GM12865 (cell line): ENCODE data around the gene CDH4.

Experiments used
- DNase-seq: peaks from one replicate; pipeline ENCODE4 v3.0.0; 2010; ENCODE audit warnings: low read depth
- H3K4me3 ChIP-seq: 2 replicates; pipeline ENCODE4 v1.5.1; 2011; ENCODE audit warnings: mild to moderate bottlenecking, low read depth, low read length, control low read depth
- CTCF ChIP-seq: IDR thresholded peaks from 2 replicates; pipeline ENCODE4 v1.5.1; 2011; ENCODE audit warnings: low read length, control low read depth, low read depth, inconsistent platforms; ENCODE audit not compliant: insufficient read depth; ENCODE audit errors: missing control alignments

CDH4 gene

GRCh38 chr20:61691978-61692377, 439.9 kb downstream of the CDH4 start:
- no peak for TF ChIP-seq CTCF
- no peak overlapping the region for H3K4me3 ChIP-seq
- no peak for DNase-seq

- DNase-seq = no peak
Observed at GRCh38 chr20:61692479-61692878, 440.4 kb downstream of the CDH4 start.

GRCh38 chr20:61693055-61693600, 441.1 kb downstream of the CDH4 start:
- no peak for DNase-seq
- no peak overlapping the region for H3K4me3 ChIP-seq
- no peak for TF ChIP-seq CTCF

More at GRCh38 chr20:61692479-61692878, 440.4 kb downstream of the CDH4 start:
- no peak overlapping the region for H3K4me3 ChIP-seq
- no peak for TF ChIP-seq CTCF

- no peak for DNase-seq
- H3K4me3 ChIP-seq = no peak overlapping the region
- TF ChIP-seq CTCF = no peak
Observed at GRCh38 chr20:61694682-61695081, 442.6 kb downstream of the CDH4 start.

- TF ChIP-seq CTCF = no peak
- no peak for DNase-seq
Observed at GRCh38 chr20:61695741-61696140, 443.7 kb downstream of the CDH4 start.

GRCh38 chr20:61696181-61696735, 444.2 kb downstream of the CDH4 start:
- H3K4me3 ChIP-seq = no peak overlapping the region
- no peak for TF ChIP-seq CTCF
- DNase-seq = no peak

More at GRCh38 chr20:61695741-61696140, 443.7 kb downstream of the CDH4 start:
- no peak overlapping the region for H3K4me3 ChIP-seq

GRCh38 chr20:61697666-61698597, 445.9 kb downstream of the CDH4 start:
- no peak overlapping the region for H3K4me3 ChIP-seq
- no peak for TF ChIP-seq CTCF
- DNase-seq = no peak
